ENCODE results near the gene MFSD2A.
A peak's percentile ranks its signal among the peaks of the same experiment; 100 is the strongest.
"Not testable (repeated sequence)": the region's sequence is repeated elsewhere in the genome, so short reads cannot be mapped to it uniquely, and the experiment has no call there.

MFSD2A gene

DNA sequence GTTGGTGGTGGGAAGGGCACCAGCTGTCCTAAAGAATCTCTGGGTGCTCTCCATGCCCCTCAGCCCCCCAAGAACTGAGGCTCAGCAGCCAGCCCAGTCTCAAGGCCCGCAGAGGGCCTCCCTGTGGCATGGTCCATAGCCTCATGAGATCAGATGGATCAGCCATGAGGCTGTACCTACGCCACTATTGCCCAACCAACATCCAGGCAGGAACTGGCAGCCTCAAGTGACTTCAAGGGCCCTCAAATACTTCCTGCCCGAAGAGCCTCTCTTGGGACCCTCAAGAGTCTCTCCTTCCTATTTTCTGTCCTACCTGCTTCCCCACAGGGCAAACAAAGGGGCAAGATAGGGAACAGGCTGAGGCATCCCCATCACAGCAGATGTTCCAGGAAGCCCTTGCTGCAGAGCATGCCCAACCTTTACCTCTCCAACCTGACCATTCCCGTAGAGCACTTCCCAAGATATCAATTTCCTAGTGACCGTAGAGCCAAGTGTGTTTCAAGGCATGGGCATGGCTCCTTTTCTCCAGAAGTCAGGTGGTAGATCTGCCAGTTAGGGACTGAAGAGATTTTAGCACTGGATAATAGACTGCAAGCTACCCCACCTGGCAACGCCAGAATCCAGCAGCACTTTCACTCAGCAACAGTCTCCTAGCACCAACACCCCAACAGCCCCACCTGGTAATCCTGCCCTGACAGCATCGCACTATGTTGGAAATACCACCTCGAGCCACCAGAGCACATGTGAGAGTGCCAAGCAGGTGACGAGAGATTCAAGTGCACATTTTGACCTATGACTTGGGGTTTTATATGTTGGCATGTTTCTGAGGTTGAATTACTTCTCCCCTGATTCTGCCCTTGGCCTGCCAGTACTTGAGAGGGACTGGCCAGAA, 13.7 kb upstream of the MFSD2A start:
- DNase-seq = no peak

DNA sequence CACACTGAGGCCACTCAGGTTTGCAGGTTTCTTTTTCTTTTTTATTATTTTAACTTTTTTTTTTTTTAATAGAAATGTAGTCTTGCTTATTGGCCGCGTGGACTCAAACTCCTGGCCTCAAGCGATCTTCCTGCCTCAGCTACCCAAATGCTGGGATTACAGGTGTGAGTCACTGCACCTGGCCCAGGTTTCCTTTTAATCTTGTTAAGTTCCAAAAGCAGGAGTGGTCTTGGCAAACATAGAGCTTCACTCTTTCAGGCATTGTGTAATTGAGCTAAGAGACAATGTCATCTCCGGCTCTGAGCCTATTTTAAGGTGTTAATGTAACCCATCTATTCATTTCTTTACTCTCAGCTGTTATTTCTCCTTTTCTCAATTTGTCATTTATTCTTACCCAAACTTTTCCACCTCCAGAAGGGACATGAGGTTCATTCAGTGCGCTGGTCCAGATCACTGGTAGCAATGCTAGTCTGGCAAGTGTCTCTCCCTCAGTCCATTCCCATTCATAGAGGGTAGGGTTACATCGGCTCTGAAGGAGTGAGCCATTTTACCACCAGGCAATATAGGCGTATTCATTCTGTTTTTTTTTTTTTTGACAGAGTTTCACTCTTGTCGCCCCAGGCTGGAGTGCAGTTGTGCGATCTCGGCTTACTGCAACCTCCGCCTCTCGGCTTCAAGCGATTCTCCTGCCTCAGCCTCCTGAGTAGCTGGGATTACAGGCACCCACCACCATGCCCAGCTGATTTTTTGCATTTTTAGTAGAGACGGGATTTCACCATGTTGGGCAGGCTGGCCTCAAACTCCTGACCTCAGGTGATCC, 11.3 kb upstream of the MFSD2A start:
- no peak for DNase-seq

DNA sequence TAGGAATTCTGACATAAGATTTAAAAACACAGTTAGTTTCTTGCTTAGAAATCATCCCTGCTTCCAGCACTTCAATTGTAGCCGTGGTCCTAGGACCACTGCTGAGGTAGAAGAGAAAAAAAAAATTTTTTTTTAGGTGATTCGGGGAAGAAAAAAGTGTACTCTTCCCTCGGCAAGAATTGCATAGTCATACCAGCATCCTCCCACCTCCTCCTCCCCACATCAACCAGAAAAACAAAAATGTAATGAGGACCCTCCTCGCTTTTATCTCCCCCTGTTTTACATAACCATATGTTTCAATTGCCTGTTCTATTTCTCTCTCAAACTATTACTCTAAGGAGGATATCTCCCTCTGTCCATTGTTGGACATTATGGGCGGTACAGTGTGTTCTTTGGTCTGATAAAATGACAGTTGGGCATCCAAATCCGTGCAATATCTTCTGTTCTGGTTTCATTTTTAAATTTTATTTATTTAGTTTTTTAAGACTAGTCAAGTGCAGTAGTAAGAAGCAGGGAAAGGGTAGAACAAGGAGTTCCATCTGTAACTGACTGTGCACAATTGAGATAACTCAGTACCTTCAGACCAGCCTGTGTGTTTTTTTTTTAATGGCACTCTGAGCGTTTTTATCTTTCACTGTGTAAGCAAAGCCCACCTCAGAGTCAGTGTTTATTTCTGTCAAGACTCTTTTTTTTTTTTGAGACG, 10.4 kb upstream of the MFSD2A start:
- no peak for DNase-seq

DNA sequence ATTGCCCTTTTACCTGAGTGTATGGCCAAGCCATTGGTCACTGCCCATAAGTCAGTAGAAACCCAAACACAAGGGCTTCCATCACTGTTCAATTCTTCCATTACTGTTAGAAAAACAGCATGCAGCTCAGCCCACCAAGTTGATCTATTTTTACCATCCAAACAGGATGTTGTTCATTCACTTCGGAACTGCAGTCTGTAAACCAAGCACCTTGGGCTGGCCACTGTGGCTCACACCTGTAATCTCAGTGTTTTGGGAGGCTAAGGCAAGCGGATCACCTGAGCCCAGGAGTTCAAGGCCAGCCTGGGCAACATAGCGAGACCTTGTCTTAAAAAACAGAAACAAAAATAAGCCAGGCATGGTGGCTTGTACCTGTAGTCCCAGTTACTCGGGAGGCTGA, 8.7 kb upstream of the MFSD2A start:
- DNase-seq = no peak

DNA sequence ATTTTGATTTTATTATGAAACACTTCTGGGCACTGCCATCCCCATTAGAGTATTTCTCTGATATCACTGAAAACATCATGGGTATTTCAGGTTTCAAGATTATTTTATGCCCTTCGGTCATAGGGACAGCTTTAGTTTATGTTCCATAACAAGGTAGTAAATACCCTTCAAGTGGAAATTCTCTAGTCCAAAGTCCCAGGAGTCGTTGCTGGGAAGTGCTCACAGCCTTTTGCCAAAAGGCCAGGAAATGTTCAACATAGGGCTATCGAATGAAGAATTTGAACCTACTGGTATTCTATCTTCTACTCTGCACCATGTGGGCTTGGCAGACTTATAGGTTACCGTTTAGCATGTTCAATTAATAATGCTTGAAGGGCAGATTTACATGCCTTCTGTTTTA, 7.7 kb upstream of the MFSD2A start:
- no peak for DNase-seq

DNA sequence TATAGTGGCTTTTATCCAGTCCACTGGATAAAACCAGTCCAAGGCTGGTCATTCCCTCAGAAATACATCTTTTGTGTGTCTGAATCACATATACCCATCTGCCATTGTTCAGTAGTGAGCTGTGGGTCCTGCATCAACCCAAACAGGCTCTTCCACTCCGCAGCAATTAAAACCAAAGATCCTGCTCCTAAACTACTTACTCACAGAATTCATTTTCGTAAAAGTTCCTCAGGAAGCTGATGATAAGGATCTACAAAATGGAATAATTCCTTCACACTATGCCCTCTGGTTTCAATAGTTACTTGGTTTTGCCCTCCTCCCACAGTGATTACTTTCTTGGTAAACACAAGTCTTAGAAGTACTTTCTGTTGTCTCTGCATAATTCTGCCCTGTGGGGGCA, 5.1 kb upstream of the MFSD2A start:
- no peak for DNase-seq

DNA sequence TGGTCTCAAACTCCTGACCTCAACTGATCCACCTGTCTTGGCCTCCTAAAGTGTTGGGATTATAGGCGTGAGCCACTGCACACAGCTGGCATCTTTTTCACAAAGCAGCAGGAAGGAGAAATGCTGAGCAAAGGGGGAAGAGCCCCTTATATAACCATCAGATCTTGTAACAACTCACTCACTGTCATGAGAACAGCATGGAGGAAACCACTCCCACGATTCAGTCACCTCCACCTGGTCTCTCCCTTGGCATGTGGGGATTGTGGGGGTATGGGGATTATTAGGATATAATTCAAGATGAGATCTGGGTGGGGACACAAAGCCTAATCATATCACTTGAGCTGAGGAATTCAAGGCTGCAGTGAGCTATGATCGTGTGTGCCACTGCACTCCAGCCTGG, 3.0 kb upstream of the MFSD2A start:
- DNase-seq = no peak

DNA sequence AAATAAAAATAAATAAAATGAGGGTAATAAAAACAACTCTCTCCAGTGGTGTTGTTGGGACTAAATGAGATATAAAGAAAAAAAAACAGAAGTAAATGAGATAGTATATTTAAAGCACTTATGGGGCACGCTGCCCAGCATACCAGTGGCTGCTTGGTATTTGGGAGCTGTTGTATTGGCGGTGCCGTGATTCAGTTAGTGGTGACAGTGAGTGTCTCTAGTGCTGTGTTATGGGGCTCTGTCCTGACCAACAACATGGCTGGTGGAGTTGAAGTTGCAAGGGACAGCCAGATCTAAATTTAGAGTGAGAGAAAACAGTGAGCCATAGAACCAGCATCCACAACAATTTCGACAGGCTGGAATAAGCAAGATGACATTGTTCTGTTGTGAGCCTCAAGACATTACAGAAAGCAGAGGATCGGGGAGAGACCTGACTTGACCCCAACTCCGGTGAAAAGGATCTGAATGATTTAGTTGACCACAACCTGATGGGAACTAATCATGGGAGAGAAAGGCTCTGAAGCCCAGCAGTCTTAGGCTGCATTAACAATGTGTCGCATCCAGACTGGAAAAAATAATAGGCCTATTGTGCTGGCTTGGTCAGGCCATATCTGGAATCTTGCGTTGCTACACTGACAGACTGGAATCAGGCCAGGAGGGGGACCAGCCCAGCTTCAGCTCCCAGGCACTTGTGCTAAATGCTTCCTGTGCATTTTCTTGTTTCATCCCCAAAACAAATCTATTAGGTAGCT, 2.4 kb upstream of the MFSD2A start:
- DNase-seq = no peak

DNA sequence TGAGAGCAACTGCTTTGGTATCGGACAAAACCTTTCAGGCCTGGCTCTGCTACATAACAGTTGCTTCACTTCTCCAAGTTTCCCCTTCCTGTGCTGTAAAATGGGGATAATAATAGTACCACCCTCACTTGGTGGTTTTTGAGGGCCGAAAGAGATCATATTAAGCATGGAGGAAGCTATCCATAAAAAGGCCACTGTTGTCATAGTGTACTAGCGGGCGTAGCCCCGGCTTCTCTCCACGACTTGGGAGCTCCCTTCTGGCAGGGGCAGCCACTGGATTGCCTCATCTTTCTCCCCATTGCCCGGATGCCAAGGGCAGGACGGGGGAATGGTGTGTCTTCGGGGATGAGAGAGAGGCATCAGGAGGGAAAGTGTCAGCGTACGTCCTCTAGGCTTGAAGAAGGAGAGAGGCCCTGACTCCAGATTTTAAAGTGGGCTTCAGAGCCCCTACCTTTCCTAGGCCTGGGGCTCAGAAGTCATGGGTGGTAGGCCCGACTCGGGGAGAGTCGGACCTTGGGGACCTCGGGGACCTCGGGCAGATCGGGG, 548 bp upstream of the MFSD2A start:
- DNase-seq = no peak

DNA sequence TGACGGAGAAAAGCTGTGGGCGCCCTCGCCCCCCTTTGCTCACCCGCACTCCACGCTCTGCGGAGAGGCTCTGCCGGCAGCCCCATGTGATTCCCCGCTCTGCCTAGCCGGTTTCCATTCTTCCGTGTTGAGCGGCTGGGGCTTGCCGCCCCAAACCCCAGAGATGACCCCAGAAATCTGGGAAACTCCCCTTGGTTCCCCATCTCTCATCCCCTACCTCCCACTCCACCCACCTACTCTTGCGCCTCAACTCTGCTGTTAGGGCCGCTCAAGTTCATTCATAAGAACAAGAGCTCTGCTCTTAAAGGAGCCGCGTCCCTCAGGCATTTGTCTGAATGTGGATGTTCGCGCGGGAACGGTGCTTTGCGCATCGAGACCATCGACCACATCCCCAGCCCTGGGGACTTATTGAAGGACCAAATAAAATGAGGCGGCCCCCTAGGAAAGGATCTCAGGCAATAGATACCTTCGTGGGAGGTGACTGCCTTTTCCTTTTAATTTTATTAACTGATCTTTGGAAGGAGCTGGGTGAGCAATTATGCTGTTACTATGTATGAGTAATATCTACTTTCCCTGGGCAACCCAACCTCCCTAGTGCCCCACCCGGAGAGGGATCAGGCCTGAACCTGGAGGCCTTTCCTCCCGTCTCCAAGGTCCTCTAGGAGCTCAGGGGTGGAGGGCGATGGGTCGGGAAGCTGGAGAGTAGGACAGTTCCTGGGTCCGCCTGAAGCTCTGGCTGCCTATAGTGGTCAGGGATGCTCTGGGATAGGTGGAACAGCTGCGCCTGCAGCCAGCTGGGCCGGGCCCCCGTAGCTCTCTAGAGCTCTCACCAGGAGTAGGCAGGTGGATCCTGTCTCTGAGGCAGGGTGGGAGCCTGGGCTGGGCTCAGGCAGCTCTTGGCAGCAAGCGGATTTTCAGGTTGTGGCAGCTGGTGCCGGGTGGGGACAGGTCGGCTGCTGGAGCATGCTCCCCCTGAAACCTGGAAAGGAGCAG, 898 bp downstream of the MFSD2A start:
- peak; percentile 76 for DNase-seq

DNA sequence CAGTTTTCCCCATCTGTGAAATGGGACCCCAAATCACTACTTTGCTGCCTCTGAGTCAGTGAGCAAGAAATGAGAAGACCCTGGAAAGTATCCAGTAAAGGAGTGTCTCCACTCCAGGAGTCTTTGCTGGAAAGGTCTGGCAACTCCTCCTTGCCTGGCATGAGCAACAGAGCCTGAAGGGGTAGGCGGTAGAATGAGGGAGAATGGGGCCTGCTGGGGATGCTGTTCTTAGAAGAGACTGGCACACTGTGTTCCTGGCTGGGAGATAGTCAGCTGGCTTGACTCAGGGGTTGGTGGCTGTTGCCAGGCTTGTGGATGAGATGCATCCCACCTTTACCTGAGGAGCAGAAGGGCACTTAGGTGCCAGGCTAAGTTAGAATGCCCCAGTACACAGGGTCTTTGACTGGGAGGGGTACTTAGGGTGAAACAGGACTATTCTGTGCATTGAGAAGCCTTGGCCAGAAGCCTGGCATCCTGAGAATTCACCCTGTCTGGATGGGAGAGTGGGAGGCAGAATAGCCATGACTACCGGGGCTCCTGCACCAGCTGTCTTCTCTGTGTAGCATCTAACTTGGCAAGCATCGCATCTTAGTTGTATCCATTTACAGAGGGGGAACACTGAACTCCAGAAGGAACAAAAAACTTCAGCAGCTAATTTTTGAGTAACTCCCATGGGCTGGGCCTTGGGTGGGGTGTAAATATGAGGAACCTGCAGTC, 2.5 kb downstream of the MFSD2A start:
- peak; percentile 82 for DNase-seq

DNA sequence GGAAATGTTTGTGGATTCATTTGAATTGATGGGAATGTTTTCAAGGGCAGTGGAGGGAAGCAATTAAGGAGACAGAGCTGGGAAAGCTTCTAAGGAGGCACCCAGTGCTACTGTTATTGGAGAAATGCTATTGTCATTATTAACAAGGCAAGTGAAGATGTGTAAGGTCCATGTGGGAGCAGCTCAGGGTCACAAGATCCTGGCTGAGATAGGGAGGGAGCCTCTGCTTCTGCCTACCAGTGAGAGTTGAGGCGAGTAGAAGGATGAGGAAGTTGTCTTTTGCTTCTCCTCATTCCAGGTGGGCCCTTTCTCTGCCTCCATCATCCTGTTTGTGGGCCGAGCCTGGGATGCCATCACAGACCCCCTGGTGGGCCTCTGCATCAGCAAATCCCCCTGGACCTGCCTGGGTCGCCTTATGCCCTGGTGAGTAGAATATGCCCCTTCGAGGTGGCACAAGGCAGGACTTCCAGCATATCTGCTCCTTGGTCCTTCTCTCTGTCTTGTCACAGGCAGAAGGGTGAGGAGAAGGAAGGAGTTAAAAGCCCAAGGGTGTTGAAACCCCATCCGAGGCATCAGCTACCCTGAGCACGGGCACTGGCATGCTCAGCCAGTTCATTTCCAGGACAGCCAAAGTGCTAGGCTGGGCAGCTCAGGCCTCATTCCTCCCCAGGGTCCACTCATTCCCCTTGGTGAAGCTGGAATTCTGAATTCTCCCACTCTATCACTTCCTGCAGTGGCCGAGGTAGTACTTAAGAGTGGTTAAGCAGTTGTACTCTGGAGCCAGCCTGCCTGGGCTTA, 3.7 kb downstream of the MFSD2A start:
- DNase-seq = no peak

DNA sequence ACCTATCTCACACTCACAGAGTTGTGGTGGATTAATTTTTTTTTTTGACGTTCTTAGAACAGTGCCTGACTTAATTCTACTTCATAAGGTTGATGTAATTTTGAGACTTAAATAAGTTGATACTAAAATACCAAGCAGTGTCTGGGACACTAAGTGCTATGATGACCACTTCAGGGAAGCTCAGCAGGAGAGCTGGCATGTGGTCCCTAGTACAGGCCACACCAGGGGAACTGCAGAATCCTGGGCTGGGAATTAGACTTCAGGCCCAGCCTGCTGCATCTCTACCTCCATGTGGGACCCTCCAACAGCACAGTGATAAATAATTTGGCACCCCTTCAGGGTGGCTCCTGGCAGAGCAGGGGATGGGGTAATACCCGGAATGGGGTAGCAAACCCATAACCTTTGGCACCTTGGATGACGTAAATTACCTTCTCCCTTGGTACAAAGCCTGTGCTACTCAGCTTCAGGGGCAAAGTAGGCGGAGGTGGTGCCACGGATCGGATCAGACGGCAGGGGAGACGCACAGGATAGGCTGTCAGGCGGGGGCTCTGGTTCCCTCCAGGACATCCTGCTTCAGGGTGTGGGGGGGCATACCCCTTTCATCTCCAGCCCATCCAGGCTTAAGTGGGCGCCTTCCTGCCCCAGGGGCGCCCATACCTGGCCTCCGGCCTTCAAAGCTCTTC, 4.8 kb downstream of the MFSD2A start:
- no peak for DNase-seq

DNA sequence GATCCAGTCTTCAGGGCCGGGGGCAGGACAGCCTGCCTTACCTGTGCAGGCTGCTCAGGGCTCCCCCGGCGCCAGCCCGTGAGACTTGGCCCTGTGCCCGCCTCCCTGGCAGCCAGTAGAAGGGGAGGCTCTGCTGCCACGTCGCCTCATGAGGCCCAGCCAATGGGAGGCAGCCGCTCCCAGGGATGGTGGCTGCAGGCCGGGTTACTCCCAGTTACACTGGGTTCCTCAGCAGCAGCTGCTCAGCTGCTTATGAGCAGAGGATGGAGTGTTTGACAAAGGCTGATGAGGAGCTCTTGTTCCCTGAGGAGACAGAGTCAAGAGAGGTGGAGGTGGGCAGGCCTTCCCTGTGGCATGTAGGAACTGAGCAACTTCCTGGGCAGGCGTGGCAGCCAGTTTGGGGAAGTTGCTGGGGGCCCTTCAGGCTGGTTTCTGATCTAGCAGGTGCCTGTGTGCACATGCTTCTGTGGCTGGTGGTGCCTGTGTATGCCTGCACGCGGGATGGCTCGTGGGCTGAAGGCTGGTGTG, 5.5 kb downstream of the MFSD2A start:
- DNase-seq = no peak

DNA sequence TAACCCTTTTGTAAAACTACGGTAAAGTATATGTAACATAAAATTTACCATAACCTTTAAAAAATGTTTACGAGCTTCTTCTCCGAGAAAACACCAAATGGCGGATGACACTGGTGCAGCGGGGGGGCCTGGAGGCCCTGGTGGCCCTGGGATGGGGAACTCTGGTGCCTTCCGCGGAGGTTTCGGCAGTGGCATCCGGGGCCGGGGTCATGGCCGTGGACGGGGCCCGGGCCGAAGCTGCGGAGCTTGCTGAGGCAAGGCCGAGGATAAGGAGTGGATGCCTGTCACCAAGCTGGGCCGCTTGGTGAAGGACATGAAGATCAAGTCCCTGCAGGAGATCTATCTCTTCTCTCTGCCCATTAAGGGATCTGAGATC, 7.5 kb downstream of the MFSD2A start:
- DNase-seq = no peak

DNA sequence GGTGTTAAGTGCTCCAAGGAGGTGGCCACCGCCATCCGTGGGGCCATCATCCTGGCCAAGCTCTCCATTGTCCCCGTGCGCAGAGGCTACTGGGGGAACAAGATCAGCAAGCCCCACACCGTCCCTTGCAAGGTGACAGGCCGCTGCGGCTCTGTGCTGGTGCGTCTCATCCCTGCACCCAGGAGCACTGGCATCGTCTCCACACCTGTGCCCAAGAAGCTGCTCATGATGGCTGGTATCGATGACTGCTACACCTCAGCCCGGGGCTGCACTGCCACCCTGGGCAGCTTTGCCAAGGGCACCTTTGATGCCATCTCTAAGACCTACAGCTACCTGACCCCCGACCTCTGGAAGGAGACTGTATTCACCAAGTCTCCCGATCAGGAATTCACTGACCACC, 8.0 kb downstream of the MFSD2A start:
- DNase-seq = not testable (repeated sequence)

DNA sequence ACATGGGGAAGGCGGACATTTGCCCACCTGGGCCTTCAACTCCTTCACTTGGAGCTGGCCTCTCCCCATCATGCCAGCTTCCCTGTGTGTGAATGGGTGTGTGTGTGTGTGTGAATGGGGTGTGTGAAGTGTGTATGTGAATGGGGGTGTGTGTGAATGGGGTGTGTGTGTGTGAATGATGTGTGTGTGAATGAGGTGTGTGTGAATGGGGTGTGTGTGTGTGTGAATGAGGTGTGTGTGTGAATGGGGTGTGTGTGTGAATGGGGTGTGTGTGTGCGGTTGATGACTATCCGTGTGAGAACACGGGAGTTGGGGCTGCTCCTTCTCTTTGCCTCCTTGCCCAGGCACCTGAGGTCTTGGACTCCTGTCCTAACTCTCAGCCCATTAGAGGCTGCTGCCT, 9.6 kb downstream of the MFSD2A start:
- DNase-seq = no peak

DNA sequence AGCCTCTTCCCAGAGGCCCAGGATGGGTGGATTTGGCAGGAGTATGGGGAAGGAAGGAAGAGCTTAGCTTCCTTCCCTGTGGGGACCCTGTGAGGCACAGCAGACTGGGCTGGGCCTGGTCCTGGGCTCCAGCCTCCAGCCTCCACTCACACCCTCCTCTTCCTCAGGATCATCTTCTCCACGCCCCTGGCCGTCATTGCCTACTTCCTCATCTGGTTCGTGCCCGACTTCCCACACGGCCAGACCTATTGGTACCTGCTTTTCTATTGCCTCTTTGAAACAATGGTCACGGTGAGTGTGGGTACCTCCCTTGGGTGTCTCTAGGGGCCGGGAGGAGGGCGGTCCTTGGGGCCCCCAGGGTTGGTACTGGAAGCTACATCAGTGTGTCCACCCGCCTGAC, 10.1 kb downstream of the MFSD2A start:
- DNase-seq = no peak

DNA sequence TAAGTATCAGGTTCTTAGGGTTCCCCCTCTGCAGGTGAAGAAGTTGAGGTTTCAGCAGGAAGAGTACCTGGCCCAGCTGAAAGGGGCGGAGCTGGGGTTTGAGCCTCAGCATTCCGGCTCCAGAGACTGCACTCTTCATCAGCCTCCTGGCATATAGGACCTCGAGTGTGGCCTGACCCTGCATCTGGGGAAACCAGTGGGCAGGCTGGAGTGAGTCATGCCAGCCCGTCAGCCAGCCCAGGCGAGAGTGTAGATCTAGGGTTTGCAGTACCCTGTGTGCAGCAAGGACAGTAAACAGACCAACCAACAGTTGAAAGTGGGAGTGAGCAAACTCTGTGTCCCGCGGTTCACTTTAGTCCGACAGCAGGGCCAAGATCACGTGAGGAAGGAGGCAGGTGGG, 14.1 kb downstream of the MFSD2A start:
- no peak for DNase-seq

All from kidney glomerular epithelial cell (primary cell).